ENCODE results near the gene QRFP.

DNA sequence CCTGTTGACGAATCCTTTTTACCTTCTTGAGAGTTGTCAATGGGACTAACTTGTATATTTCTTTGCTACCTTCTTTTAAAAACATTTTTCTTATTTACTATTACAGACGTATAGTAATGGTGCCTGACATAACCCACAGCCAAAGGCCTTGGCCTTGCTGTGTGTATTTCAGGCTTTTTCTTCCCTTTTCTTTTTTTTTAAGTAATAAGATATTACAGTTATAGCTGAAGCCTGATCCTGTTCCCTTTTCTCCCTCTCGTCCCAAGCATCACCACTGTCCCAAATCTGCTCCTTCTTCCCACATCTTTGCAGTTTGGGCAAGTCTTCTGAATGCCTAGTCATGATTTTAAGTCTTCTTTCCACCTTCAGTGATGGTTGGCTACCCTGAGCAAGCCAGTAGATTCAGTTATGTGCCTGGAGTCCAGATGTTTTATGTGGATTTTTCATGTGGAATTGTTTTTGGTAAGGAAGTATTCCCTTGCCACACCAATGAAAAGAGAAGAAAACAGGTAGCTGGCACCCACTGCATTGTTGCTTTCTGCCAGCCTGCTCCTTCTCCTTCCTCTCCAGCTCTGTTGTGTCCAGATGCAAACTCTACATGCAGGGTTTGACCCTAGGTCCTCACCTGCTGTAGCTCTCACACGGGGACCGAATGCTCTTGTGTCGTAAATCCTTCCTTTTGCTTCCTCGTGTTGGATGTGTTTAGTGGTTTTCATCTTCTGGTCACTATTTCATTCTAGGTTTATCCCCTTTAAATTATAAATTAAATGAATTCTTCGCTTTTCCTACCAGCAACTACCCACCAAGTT, 35.0 kb downstream of the QRFP start:
- TF ChIP-seq, protein P1, sequence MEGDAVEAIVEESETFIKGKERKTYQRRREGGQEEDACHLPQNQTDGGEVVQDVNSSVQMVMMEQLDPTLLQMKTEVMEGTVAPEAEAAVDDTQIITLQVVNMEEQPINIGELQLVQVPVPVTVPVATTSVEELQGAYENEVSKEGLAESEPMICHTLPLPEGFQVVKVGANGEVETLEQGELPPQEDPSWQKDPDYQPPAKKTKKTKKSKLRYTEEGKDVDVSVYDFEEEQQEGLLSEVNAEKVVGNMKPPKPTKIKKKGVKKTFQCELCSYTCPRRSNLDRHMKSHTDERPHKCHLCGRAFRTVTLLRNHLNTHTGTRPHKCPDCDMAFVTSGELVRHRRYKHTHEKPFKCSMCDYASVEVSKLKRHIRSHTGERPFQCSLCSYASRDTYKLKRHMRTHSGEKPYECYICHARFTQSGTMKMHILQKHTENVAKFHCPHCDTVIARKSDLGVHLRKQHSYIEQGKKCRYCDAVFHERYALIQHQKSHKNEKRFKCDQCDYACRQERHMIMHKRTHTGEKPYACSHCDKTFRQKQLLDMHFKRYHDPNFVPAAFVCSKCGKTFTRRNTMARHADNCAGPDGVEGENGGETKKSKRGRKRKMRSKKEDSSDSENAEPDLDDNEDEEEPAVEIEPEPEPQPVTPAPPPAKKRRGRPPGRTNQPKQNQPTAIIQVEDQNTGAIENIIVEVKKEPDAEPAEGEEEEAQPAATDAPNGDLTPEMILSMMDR (IDR thresholded peaks at IDR 0.05), result no peak
- TF ChIP-seq, protein P2, sequence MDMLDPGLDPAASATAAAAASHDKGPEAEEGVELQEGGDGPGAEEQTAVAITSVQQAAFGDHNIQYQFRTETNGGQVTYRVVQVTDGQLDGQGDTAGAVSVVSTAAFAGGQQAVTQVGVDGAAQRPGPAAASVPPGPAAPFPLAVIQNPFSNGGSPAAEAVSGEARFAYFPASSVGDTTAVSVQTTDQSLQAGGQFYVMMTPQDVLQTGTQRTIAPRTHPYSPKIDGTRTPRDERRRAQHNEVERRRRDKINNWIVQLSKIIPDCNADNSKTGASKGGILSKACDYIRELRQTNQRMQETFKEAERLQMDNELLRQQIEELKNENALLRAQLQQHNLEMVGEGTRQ (IDR thresholded peaks at IDR 0.05), result no peak
- TF ChIP-seq CHD2 (IDR thresholded peaks at IDR 0.05; ENCODE audit: low read length, partially characterized antibody) (no peak), RAD21 (conservative IDR thresholded peaks at IDR 0.05 in 1 of 2, IDR thresholded peaks at IDR 0.05 in 1 of 2) (no peak)

Measured in A549 (cell line).